H9 (cell line): ENCODE data around the gene KCTD12. TPM values are rescaled to one million over a fixed set of nuclear protein-coding genes. Genes with fewer than 3 reads are reported as not detected.

ENCODE experiments used
- DNase-seq: peaks from one replicate; pipeline ENCODE4 v3.0.0-alpha.2; 2017
- H2AFZ ChIP-seq: one replicate; pipeline ENCODE4 v1.6.1; 2013; ENCODE audit warnings: mild to moderate bottlenecking, low read length, control low read depth, moderate library complexity
- H2AK5ac ChIP-seq: 2 replicates; pipeline ENCODE4 v1.6.1; 2013; ENCODE audit warnings: low read length, control low read depth, mixed read lengths; ENCODE audit not compliant: insufficient read length
- H2BK120ac ChIP-seq: one replicate; pipeline ENCODE4 v1.6.1; 2013; ENCODE audit warnings: low read depth, mild to moderate bottlenecking, low read length, control low read depth, inconsistent platforms; ENCODE audit not compliant: poor library complexity, severe bottlenecking
- H2BK12ac ChIP-seq: 2 replicates; pipeline ENCODE4 v1.6.1; 2013; ENCODE audit warnings: low read length, control low read depth, mixed read lengths, low read depth; ENCODE audit not compliant: insufficient read length
- H2BK15ac ChIP-seq: 2 replicates; pipeline ENCODE4 v1.6.1; 2013; ENCODE audit warnings: low read depth, low read length, control low read depth
- H2BK20ac ChIP-seq: one replicate; pipeline ENCODE4 v1.6.1; 2013; ENCODE audit warnings: low read depth, mild to moderate bottlenecking, low read length, control low read depth, inconsistent platforms; ENCODE audit not compliant: poor library complexity, severe bottlenecking
- H2BK5ac ChIP-seq: 2 replicates; pipeline ENCODE4 v1.6.1; 2013; ENCODE audit warnings: low read length, control low read depth, mixed read lengths; ENCODE audit not compliant: insufficient read length
- H3K14ac ChIP-seq: 2 replicates; pipeline ENCODE4 v1.6.1; 2013; ENCODE audit warnings: low read length, control low read depth; ENCODE audit not compliant: insufficient read depth
- H3K18ac ChIP-seq: 2 replicates; pipeline ENCODE4 v1.6.1; 2013; ENCODE audit warnings: low read depth, mild to moderate bottlenecking, mixed read lengths, low read length, control low read depth; ENCODE audit not compliant: insufficient read length
- H3K23ac ChIP-seq: 2 replicates; pipeline ENCODE4 v1.6.1; 2013; ENCODE audit warnings: low read length, control low read depth, mixed read lengths, low read depth; ENCODE audit not compliant: insufficient read length
- H3K23me2 ChIP-seq: 2 replicates; pipeline ENCODE4 v1.6.1; 2013; ENCODE audit warnings: low read depth, mild to moderate bottlenecking, mixed read lengths, low read length, control low read depth; ENCODE audit not compliant: insufficient read length, poor library complexity, severe bottlenecking
- H3K27ac ChIP-seq: 2 replicates; pipeline ENCODE4 v1.5.1; 2013; ENCODE audit warnings: low read length, control low read depth, mixed read lengths, low read depth; ENCODE audit not compliant: insufficient read length
- H3K27me3 ChIP-seq: 2 replicates; pipeline ENCODE4 v1.6.1; 2013; ENCODE audit warnings: low read length, control low read depth, inconsistent platforms; ENCODE audit not compliant: insufficient read depth
- H3K4ac ChIP-seq: 2 replicates; pipeline ENCODE4 v1.6.1; 2013; ENCODE audit warnings: low read depth, mild to moderate bottlenecking, control low read depth, inconsistent platforms, low read length, moderate library complexity
- H3K4me1 ChIP-seq: 2 replicates; pipeline ENCODE4 v1.6.1; 2013; ENCODE audit warnings: low read length, control low read depth, inconsistent platforms; ENCODE audit not compliant: insufficient read depth
- H3K4me2 ChIP-seq: 2 replicates; pipeline ENCODE4 v1.6.1; 2013; ENCODE audit warnings: low read length, control low read depth, mixed read lengths; ENCODE audit not compliant: insufficient read length, insufficient read depth
- H3K56ac ChIP-seq: 2 replicates; pipeline ENCODE4 v1.6.1; 2013; ENCODE audit warnings: low read depth, mild to moderate bottlenecking, mixed read lengths, low read length, control low read depth; ENCODE audit not compliant: insufficient read length
- H3K79me1 ChIP-seq: 2 replicates; pipeline ENCODE4 v1.6.1; 2013; ENCODE audit warnings: low read depth, mild to moderate bottlenecking, moderate library complexity, low read length, control low read depth, inconsistent platforms; ENCODE audit not compliant: insufficient read depth, poor library complexity, severe bottlenecking
- H3K79me2 ChIP-seq: 2 replicates; pipeline ENCODE4 v1.6.1; 2013; ENCODE audit warnings: low read length, control low read depth, inconsistent platforms; ENCODE audit not compliant: insufficient read depth
- H3K9ac ChIP-seq: 2 replicates; pipeline ENCODE4 v1.6.1; 2013; ENCODE audit warnings: low read length, control low read depth, mixed read lengths; ENCODE audit not compliant: insufficient read length; ENCODE audit errors: extremely low read depth
- H3K9me3 ChIP-seq: one replicate; pipeline ENCODE4 v1.6.1; 2013; ENCODE audit warnings: low read depth, low read length, inconsistent platforms; ENCODE audit not compliant: control insufficient read depth
- H3T11ph ChIP-seq: one replicate; pipeline ENCODE4 v1.6.1; 2013; ENCODE audit warnings: mild to moderate bottlenecking, low read length, control low read depth, inconsistent platforms
- H4K20me1 ChIP-seq: one replicate; pipeline ENCODE4 v1.6.1; 2013; ENCODE audit not compliant: control insufficient read depth, insufficient read length, insufficient read depth
- H4K5ac ChIP-seq: 2 replicates; pipeline ENCODE4 v1.6.1; 2013; ENCODE audit warnings: low read depth, mild to moderate bottlenecking, mixed read lengths, low read length, control low read depth; ENCODE audit not compliant: insufficient read length
- H4K8ac ChIP-seq: replicated peaks from 2 replicates; pipeline ENCODE4 v1.6.1; 2013; ENCODE audit warnings: low read length, control low read depth, mixed read lengths, low read depth; ENCODE audit not compliant: insufficient read length
- H4K91ac ChIP-seq: 2 replicates; pipeline ENCODE4 v1.6.1; 2013; ENCODE audit warnings: low read depth, mild to moderate bottlenecking, moderate library complexity, mixed read lengths, low read length, control low read depth; ENCODE audit not compliant: insufficient read length
- H3K27ac Mint-ChIP-seq, 3 experiments: 2 replicates in 2 of 3; 3 replicates in 1 of 3; pipeline ENCODE4 v1.8.0; 2020 to 2021; ENCODE audit warnings: mixed read lengths in 3 of 3, mild to moderate bottlenecking in 1 of 3, moderate library complexity in 1 of 3
- H3K27me3 Mint-ChIP-seq: 2 replicates; pipeline ENCODE4 v1.8.0; 2021; ENCODE audit warnings: low read depth, mild to moderate bottlenecking, moderate library complexity, mixed read lengths
- H3K36me3 Mint-ChIP-seq, 3 experiments: 2 replicates in 2 of 3; 3 replicates in 1 of 3; pipeline ENCODE4 v1.8.0; 2020 to 2021; ENCODE audit warnings: low read depth in 3 of 3, mixed read lengths in 3 of 3; ENCODE audit not compliant: insufficient read depth in 1 of 3
- H3K4me1 Mint-ChIP-seq, 2 experiments: 2 replicates each; pipeline ENCODE4 v1.8.0; 2020; ENCODE audit warnings: mixed read lengths in 2 of 2
- H3K4me3 Mint-ChIP-seq, 2 experiments: 2 replicates in 1 of 2; 3 replicates in 1 of 2; pipeline ENCODE4 v1.8.0; 2020 to 2021; ENCODE audit warnings: mild to moderate bottlenecking in 2 of 2, mixed read lengths in 2 of 2, moderate library complexity in 1 of 2
- H3K9me3 Mint-ChIP-seq, 2 experiments: 2 replicates in 1 of 2; 3 replicates in 1 of 2; pipeline ENCODE4 v1.8.0; 2020; ENCODE audit warnings: mild to moderate bottlenecking in 2 of 2, mixed read lengths in 2 of 2, moderate library complexity in 1 of 2
- CTCF ChIP-seq: fragments of 200-600 bp; sonication (generic); conservative IDR thresholded peaks from 3 replicates; pipeline ENCODE4 v1.8.0; 2021; ENCODE audit warnings: antibody characterized with exemption, mild to moderate bottlenecking
- whole genome bisulfite sequencing: extraction: QIAGEN DNeasy Blood & Tissue Kit; methylation state at CpG from one replicate; pipeline ENCODE4 v1.1.7; 2013; ENCODE audit warnings: missing lambda C conversion rate, low lambda C conversion rate, mixed read lengths; ENCODE audit not compliant: insufficient read length; ENCODE audit errors: extremely low coverage; 5-methylcytosine and 5-hydroxymethylcytosine counted together
- total RNA-seq: library from RNA; stranded (reverse); gene quantifications from 2 replicates; pipeline ENCODE4 v1.2.1, GENCODE V29; 2021

Gene KCTD12
- total RNA-seq, 1 experiment from 2014 or later: 3.4 TPM

GRCh38 chr13:76845367-76845766, 40.8 kb downstream of the KCTD12 start:
- Histone ChIP-seq H2AFZ (no peak overlapping the region), H4K20me1 (no peaks in the 10 kb centered on the region), H3K56ac (no peak overlapping the region), H3T11ph (no peak overlapping the region), H3K23ac (no peak overlapping the region), H3K23me2 (no peaks in the 10 kb centered on the region), H3K27me3 (no peaks in the 10 kb centered on the region), H2BK12ac (no peak overlapping the region), H3K9me3 (no peaks in the 10 kb centered on the region), H4K5ac (no peak overlapping the region), H3K4me2 (no peak overlapping the region), H3K4ac (no peak overlapping the region), H2BK15ac (no peak overlapping the region), H4K91ac (no peak overlapping the region), H3K79me1 (no peaks in the 10 kb centered on the region), H3K4me1 (no peaks in the 10 kb centered on the region), H2BK20ac (no peak overlapping the region), H4K8ac (no peak overlapping the region), H3K27ac (no peak overlapping the region), H2BK5ac (no peak overlapping the region), H3K18ac (no peak overlapping the region), H2AK5ac (no peak overlapping the region), H3K14ac (no peak overlapping the region), H3K9ac (no peak overlapping the region), H2BK120ac (no peak overlapping the region), H3K79me2 (no peaks in the 10 kb centered on the region)
- Mint-ChIP-seq H3K4me3 (no peak overlapping the region), H3K27me3 (no peaks in the 10 kb centered on the region), H3K27ac (no peak overlapping the region), H3K4me1 (peaks cover 0 to 2% of the 10 kb centered on the region in 2 experiments; a peak in 1 of 4 replicates), H3K9me3 (no peaks in the 10 kb centered on the region), H3K36me3 (no peaks in the 10 kb centered on the region)
- no peak for DNase-seq
- TF ChIP-seq CTCF: no peak
- no CpG with 5 or more reads among the region's 3 CpGs for WGBS
